HL-60 (cell line): Measurements from ENCODE around the gene PGGHG.
"Not testable (repeated sequence)": the region's sequence is repeated elsewhere in the genome, so short reads cannot be mapped to it uniquely, and the experiment has no call there.

Source experiments
- DNase-seq, 2 experiments: peaks; one replicate each; pipeline ENCODE4 v3.0.0-alpha.2; 2010 to 2020; ENCODE audit warnings: low read depth in 1 of 2, low spot score in 1 of 2
- H3K27ac ChIP-seq: fragments of 250-450 bp; sonication (Bioruptor Pico); replicated peaks from 2 replicates; pipeline ENCODE4 v1.5.1; 2020; ENCODE audit warnings: mild to moderate bottlenecking, moderate library complexity
- H3K27me3 ChIP-seq: fragments of 250-450 bp; sonication (Bioruptor Pico); 2 replicates; pipeline ENCODE4 v1.5.1; 2021; ENCODE audit warnings: mild to moderate bottlenecking, moderate library complexity; ENCODE audit not compliant: insufficient read depth, poor library complexity, severe bottlenecking
- H3K4me3 ChIP-seq: replicated peaks from 2 replicates; pipeline ENCODE4 v1.5.1; 2011; ENCODE audit warnings: mild to moderate bottlenecking, control low read depth, low read length; ENCODE audit not compliant: insufficient read depth
- GABPA ChIP-seq: IDR thresholded peaks from 2 replicates; pipeline ENCODE4 v1.6.1; 2012; ENCODE audit warnings: low read depth
- POLR2AphosphoS5 ChIP-seq: IDR thresholded peaks from 2 replicates; pipeline ENCODE4 v1.6.1; 2012; ENCODE audit warnings: low read depth
- SPI1 ChIP-seq: IDR thresholded peaks from 2 replicates; pipeline ENCODE4 v1.6.1; 2012; ENCODE audit warnings: low read depth, mild to moderate bottlenecking, borderline replicate concordance
- TF ChIP-seq, protein P1 (sequence below): IDR thresholded peaks from one replicate; pipeline ENCODE4 v1.5.1; 2011; ENCODE audit warnings: low read length, control low read depth, inconsistent platforms; ENCODE audit not compliant: insufficient read depth
- TF ChIP-seq, protein P2 (sequence below): IDR thresholded peaks from 2 replicates; pipeline ENCODE4 v1.6.1; 2012; ENCODE audit warnings: low read depth; ENCODE audit not compliant: insufficient replicate concordance

PGGHG gene

DNA sequence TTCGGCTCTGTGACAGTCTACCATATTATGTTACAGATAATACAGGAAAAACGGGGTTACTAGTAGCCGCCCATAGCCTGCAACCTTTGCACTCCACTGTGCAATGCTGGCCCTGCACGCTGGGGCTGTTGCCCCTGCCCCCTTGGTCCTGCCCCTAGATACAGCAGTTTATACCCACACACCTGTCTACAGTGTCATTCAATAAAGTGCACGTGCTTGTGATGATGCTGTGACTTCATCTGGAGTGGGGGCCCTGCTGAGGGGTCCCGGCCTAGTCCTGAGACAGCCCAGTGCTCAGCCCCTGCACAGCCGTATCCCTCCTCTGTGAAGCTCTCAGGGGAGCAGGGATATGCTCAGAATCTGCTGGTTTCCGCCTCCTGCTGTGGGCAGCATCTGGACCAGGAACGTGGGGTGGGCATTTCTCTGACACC is 26.1 kb downstream of the PGGHG start:
- peaks cover 12% of the 10 kb centered on the region for H3K27me3 ChIP-seq
- no peak overlapping the region for H3K27ac ChIP-seq
- no peak for TF ChIP-seq GABPA
- TF ChIP-seq SPI1, result no peak
- TF ChIP-seq, protein P1, sequence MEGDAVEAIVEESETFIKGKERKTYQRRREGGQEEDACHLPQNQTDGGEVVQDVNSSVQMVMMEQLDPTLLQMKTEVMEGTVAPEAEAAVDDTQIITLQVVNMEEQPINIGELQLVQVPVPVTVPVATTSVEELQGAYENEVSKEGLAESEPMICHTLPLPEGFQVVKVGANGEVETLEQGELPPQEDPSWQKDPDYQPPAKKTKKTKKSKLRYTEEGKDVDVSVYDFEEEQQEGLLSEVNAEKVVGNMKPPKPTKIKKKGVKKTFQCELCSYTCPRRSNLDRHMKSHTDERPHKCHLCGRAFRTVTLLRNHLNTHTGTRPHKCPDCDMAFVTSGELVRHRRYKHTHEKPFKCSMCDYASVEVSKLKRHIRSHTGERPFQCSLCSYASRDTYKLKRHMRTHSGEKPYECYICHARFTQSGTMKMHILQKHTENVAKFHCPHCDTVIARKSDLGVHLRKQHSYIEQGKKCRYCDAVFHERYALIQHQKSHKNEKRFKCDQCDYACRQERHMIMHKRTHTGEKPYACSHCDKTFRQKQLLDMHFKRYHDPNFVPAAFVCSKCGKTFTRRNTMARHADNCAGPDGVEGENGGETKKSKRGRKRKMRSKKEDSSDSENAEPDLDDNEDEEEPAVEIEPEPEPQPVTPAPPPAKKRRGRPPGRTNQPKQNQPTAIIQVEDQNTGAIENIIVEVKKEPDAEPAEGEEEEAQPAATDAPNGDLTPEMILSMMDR, result no peak
- no peak for TF ChIP-seq POLR2AphosphoS5
- TF ChIP-seq, protein P2, sequence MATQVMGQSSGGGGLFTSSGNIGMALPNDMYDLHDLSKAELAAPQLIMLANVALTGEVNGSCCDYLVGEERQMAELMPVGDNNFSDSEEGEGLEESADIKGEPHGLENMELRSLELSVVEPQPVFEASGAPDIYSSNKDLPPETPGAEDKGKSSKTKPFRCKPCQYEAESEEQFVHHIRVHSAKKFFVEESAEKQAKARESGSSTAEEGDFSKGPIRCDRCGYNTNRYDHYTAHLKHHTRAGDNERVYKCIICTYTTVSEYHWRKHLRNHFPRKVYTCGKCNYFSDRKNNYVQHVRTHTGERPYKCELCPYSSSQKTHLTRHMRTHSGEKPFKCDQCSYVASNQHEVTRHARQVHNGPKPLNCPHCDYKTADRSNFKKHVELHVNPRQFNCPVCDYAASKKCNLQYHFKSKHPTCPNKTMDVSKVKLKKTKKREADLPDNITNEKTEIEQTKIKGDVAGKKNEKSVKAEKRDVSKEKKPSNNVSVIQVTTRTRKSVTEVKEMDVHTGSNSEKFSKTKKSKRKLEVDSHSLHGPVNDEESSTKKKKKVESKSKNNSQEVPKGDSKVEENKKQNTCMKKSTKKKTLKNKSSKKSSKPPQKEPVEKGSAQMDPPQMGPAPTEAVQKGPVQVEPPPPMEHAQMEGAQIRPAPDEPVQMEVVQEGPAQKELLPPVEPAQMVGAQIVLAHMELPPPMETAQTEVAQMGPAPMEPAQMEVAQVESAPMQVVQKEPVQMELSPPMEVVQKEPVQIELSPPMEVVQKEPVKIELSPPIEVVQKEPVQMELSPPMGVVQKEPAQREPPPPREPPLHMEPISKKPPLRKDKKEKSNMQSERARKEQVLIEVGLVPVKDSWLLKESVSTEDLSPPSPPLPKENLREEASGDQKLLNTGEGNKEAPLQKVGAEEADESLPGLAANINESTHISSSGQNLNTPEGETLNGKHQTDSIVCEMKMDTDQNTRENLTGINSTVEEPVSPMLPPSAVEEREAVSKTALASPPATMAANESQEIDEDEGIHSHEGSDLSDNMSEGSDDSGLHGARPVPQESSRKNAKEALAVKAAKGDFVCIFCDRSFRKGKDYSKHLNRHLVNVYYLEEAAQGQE, result no peak
- no peak for DNase-seq
- no peak overlapping the region for H3K4me3 ChIP-seq

DNA sequence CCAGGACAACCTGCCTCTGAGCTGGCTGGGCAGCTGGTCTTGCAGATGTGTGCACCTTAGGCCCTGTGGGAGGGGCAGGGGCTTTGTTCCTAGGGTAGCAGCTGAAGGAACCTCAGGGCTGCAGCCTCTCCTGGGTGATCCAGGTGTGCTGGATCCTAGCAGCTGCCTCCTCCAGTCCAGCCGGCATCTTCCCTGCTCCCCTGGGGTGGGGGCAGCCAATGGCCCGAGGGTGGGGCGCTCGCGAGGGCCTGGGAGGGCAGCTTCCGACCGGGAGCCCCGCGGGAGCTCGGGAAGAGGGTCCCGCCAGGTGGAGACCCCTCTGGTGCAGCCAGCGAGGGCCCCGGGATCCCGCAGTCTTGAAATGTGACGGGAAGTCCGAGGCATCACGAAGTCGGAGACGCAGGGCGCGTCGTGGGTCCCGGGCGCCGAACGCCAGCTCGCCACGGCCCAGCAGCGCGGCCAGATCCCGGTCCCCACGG is 26.6 kb downstream of the PGGHG start:
- Histone ChIP-seq H3K27me3 (peaks cover 12% of the 10 kb centered on the region), H3K4me3 (no peak overlapping the region), H3K27ac (no peak overlapping the region)
- TF ChIP-seq SPI1 (no peak), GABPA (no peak), POLR2AphosphoS5 (no peak)
- TF ChIP-seq, protein P2, result no peak
- TF ChIP-seq, protein P1, result no peak
- DNase-seq, result no peak

- Histone ChIP-seq H3K27ac (no peak overlapping the region), H3K4me3 (no peak overlapping the region)
- DNase-seq, result no peak
Measured at GRCh38 chr11:316031-316701, 27.2 kb downstream of the PGGHG start.

GRCh38 chr11:316891-317301 is 28.0 kb downstream of the PGGHG start:
- H3K4me3 ChIP-seq, result no peak overlapping the region
- TF ChIP-seq, protein P1, result no peak
- TF ChIP-seq, protein P2, result no peak
- no peak for TF ChIP-seq GABPA
- no peak for TF ChIP-seq SPI1
- TF ChIP-seq POLR2AphosphoS5, result no peak
- peaks cover 12% of the 10 kb centered on the region for H3K27me3 ChIP-seq
- no peak for DNase-seq
- H3K27ac ChIP-seq, result no peak overlapping the region

More at GRCh38 chr11:316031-316701, 27.2 kb downstream of the PGGHG start:
- TF ChIP-seq SPI1 (no peak), POLR2AphosphoS5 (no peak), GABPA (no peak)
- peaks cover 12% of the 10 kb centered on the region for H3K27me3 ChIP-seq

DNA sequence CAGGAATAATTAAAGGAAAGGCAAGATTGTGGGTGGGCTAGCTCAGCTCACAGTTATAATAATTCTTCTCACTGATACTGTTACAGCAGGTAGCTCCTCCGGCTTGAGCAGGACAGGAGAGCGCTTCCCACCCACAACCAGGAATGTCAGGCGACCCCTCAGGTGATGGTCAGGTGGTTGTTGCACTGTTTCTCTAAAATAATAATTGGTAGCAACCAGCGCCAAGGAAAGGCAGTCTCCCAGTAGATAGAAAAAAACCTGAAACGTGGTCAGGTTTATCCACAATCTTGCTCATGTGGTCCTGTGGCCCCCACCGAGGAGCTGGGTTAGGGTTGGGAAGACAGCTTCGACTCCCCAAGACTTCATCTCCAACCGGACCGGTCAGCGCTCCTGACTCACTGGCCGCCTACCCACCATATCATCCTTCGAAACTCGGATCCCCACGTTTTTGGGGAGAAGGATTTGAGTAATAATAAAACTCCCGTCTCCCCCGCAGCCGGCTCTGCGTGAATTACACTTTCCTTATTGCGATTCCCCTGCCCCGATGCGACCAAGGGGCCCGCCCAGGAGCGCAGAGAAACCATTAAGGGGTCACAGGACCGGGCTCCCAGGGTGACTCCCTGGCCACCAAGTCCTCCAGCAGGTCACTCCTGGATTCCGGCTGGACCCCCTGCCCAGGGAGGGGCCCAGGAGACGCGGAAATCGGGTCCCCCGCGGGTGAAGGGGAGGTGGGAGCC is 28.9 kb downstream of the PGGHG start:
- H3K27me3 ChIP-seq, result peaks cover 12% of the 10 kb centered on the region
- DNase-seq, H3K4me3 ChIP-seq, H3K27ac ChIP-seq: not testable (repeated sequence)
